Activated CD4-positive, alpha-beta memory T cell treated with anti-CD3 and anti-CD28 coated beads, Interleukin-2, amount 10 ng/mL, durations not matched to agents 7 days and 5 days (primary cell): ENCODE data around the gene PHB1. TPM values are rescaled to one million over a fixed set of nuclear protein-coding genes. Genes with fewer than 3 reads are reported as not detected.

Source experiments
- total RNA-seq, 2 experiments: library from RNA; stranded (reverse); gene quantifications; one replicate each; pipeline ENCODE4 v1.2.3, GENCODE V29; 2021

The PHB1 gene
- total RNA-seq, 2 experiments from 2014 or later = 103 to 105 TPM

Other genes with a start within 250 kb of the PHB1 start
- gene GNGT2, start 204.3 kb downstream of the PHB1 start, total RNA-seq = 10 to 100 TPM; 22.7 to 23.8 TPM
- gene ABI3, start 204.2 kb downstream of the PHB1 start, total RNA-seq = 10 to 100 TPM; 46.3 to 48.2 TPM
- gene PHOSPHO1, start 184.1 kb downstream of the PHB1 start, total RNA-seq = not detected
- gene ZNF652, start 52.6 kb downstream of the PHB1 start, total RNA-seq = 10 to 100 TPM; 37.7 to 42.6 TPM
- gene NGFR, start 80.4 kb upstream of the PHB1 start, total RNA-seq = under 1 TPM; 0.33 to 0.58 TPM
- gene NXPH3, start 161.0 kb upstream of the PHB1 start, total RNA-seq = not detected